OCI-LY3 (cell line): ENCODE measurements around the gene EIF1.

Experiments
- H2AFZ ChIP-seq: fragments of 200-600, 300-600 bp; shearing (Covaris generic); 2 replicates; pipeline ENCODE4 v1.6.0; 2014; ENCODE audit warnings: antibody characterized with exemption, low read depth, low read length
- H3K27ac ChIP-seq: fragments of 200-600, 300-600 bp; sonication (generic); 2 replicates; pipeline ENCODE4 v1.5.1; 2014; ENCODE audit warnings: mild to moderate bottlenecking, low read length, moderate library complexity, mixed read lengths
- H3K27me3 ChIP-seq: fragments of 200-600, 300-600 bp; sonication (generic); 2 replicates; pipeline ENCODE4 v1.6.1; 2014; ENCODE audit warnings: low read depth, low read length, mixed read lengths
- H3K36me3 ChIP-seq: fragments of 200-600, 300-600 bp; sonication (generic); replicated peaks from 2 replicates; pipeline ENCODE3; 2014; ENCODE audit warnings: low read depth, low read length, mixed read lengths
- H3K4me1 ChIP-seq: fragments of 300-600, 200-600 bp; sonication (generic); 2 replicates; pipeline ENCODE4 v1.6.1; 2014; ENCODE audit warnings: low read length, mixed read lengths
- H3K4me2 ChIP-seq: fragments of 200-600, 300-600 bp; sonication (generic); 2 replicates; pipeline ENCODE4 v1.6.1; 2014; ENCODE audit warnings: low read length, mixed read lengths
- H3K4me3 ChIP-seq: fragments of 300-600, 200-600 bp; sonication (generic); 2 replicates; pipeline ENCODE4 v1.5.1; 2014; ENCODE audit warnings: antibody characterized with exemption, mild to moderate bottlenecking, low read length, moderate library complexity
- H3K79me2 ChIP-seq: fragments of 300-600, 200-600 bp; shearing (Covaris generic); 2 replicates; pipeline ENCODE4 v1.6.1; 2014; ENCODE audit warnings: mild to moderate bottlenecking, low read length, mixed read lengths
- H3K9ac ChIP-seq: fragments of 300-600, 200-600 bp; shearing (Covaris generic); 2 replicates; pipeline ENCODE4 v1.6.0; 2014; ENCODE audit warnings: mild to moderate bottlenecking, low read length, moderate library complexity
- H3K9me3 ChIP-seq: fragments of 200-600, 300-600 bp; shearing (Covaris generic); 2 replicates; pipeline ENCODE4 v1.6.1; 2014; ENCODE audit warnings: low read length, mixed read lengths; ENCODE audit not compliant: insufficient read depth
- H4K20me1 ChIP-seq: fragments of 200-600, 300-600 bp; sonication (generic); 2 replicates; pipeline ENCODE4 v1.6.1; 2016; ENCODE audit warnings: low read length, mixed read lengths; ENCODE audit not compliant: insufficient read depth
- EZH2phosphoT487 ChIP-seq: fragments of 200-600 bp; shearing (Covaris generic); IDR thresholded peaks from 2 replicates; pipeline ENCODE4 v1.6.1; 2018; ENCODE audit warnings: antibody characterized with exemption, mixed run types, low read depth
- TF ChIP-seq, protein P1 (sequence below): fragments of 200-600, 300-600 bp; sonication (generic); IDR thresholded peaks from 2 replicates; pipeline ENCODE4 v1.5.1; 2014; ENCODE audit warnings: antibody characterized with exemption, low read length, low read depth

The EIF1 gene

DNA sequence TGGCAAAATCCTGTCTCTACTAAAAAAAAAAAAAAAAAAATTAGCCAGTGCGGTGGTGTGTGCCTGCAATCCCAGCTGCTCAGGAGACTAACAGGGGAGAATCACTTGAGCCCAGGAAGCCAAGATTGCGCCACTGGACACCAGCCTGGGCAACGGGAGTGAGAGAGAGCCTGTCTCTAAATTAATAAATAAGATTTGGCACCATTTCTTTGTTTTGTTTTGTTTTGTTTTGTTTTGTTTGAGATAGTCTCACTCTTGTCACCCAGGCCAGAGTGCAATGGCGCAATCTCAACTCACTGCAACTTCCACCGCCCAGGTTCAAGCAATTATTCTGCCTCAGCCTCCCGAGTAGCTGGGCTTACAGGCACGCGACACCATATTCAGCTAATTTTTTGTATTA lies 14.0 kb downstream of the EIF1 start:
- no peaks in the 10 kb centered on the region for H3K9me3 ChIP-seq
- H3K79me2 ChIP-seq: no peaks in the 10 kb centered on the region
- TF ChIP-seq, protein P1, sequence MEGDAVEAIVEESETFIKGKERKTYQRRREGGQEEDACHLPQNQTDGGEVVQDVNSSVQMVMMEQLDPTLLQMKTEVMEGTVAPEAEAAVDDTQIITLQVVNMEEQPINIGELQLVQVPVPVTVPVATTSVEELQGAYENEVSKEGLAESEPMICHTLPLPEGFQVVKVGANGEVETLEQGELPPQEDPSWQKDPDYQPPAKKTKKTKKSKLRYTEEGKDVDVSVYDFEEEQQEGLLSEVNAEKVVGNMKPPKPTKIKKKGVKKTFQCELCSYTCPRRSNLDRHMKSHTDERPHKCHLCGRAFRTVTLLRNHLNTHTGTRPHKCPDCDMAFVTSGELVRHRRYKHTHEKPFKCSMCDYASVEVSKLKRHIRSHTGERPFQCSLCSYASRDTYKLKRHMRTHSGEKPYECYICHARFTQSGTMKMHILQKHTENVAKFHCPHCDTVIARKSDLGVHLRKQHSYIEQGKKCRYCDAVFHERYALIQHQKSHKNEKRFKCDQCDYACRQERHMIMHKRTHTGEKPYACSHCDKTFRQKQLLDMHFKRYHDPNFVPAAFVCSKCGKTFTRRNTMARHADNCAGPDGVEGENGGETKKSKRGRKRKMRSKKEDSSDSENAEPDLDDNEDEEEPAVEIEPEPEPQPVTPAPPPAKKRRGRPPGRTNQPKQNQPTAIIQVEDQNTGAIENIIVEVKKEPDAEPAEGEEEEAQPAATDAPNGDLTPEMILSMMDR: no peak
- no peak for TF ChIP-seq EZH2phosphoT487
- no peaks in the 10 kb centered on the region for H3K4me1 ChIP-seq
- no peaks in the 10 kb centered on the region for H3K27me3 ChIP-seq
- H3K4me2 ChIP-seq: no peak overlapping the region
- H4K20me1 ChIP-seq: no peaks in the 10 kb centered on the region
- no peak overlapping the region for H3K27ac ChIP-seq
- no peak overlapping the region for H2AFZ ChIP-seq
- no peak overlapping the region for H3K4me3 ChIP-seq
- H3K36me3 ChIP-seq: no peaks in the 10 kb centered on the region
- no peak overlapping the region for H3K9ac ChIP-seq

DNA sequence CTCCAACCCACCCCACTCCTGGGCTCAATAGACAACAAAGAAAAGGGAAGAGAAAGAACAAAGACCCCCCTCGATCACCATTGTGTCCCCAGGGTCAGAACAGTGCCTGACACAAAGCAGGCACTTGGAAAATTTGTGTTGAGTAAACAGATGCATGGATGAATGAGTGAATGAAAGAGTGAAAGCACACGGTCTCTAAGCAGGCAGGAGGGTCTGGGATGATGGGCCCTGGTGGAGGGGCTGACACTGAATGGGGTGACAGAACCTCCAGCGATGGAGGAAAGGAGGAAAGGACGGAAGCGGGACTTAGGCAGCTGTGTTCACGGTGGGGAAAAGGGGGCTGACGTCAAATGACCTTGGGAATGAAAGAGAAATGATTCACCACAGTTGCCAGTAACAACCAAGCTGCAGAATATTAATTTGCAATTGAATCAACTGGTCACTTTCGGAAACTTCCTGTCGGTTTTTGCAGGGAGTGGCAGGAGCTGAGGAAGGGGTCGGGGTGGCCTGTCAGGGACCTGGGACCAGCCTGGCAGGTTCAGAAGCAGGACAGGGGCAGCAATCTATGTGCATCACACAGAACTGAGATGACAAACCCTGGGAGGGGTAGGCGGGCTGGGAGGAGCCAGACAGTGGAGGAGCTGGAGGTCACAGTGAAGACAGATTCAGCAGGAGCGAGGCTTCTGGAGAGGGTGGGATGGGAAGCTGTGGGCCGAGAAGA lies 16.7 kb downstream of the EIF1 start:
- no peak overlapping the region for H3K4me3 ChIP-seq
- no peaks in the 10 kb centered on the region; the same call in 1 of the 2 replicates for H3K27me3 ChIP-seq
- H2AFZ ChIP-seq: no peak overlapping the region
- no peaks in the 10 kb centered on the region for H3K9me3 ChIP-seq
- no peak overlapping the region for H3K9ac ChIP-seq
- H3K27ac ChIP-seq: no peak overlapping the region
- H3K36me3 ChIP-seq: no peaks in the 10 kb centered on the region
- no peaks in the 10 kb centered on the region for H4K20me1 ChIP-seq
- no peaks in the 10 kb centered on the region for H3K4me1 ChIP-seq
- H3K4me2 ChIP-seq: no peak overlapping the region
- TF ChIP-seq EZH2phosphoT487: no peak
- TF ChIP-seq, protein P1: no peak
- H3K79me2 ChIP-seq: no peaks in the 10 kb centered on the region

DNA sequence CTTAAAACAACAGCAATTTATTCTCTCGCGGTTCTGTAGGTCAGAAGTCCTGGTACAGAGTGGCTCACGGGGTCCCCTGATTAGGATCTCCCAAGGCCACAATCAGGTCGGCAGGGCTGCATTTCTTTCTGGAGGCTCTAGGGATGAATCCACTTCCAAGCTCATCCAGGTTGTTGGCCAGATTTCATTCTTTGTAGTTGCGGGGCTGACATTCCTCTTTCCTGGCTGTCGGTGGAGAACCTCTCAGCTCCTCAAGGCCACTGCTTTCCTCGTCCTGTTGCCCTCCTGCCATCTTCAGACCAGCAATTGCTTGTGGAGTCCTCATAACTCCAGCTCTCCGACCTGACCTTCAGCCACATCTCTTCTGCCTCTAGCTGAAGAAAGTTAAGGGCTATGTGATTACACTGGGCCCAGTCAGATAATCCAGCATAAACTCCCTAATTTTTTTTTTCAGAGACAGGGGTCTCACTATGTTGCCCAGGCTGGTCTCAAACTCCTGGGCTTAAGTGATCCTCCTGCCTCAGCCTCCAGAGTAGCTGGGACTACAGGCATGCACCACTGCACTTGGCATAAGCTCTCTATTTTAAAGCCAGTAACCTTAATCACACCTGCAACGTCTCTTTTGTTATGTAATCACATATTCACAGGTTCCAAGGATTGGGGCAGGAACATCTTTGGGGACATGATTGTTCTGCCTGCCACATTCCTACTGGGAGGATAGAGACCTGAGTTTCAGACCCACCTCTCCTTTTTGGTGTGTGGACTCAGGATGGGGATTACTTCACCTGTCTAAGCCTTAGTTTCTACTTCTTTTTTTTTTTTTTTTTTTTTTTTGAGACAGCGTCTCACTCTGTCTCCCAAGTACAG lies 19.4 kb downstream of the EIF1 start:
- TF ChIP-seq, protein P1: no peak
- no peak for TF ChIP-seq EZH2phosphoT487
- H2AFZ ChIP-seq: no peak overlapping the region
- H3K36me3 ChIP-seq: no peaks in the 10 kb centered on the region
- no peak overlapping the region for H3K4me3 ChIP-seq
- peaks cover 4% of the 10 kb centered on the region; the same call in 1 of the 2 replicates for H3K27me3 ChIP-seq
- no peaks in the 10 kb centered on the region for H3K79me2 ChIP-seq
- no peak overlapping the region for H3K4me2 ChIP-seq
- H3K4me1 ChIP-seq: no peaks in the 10 kb centered on the region
- no peak overlapping the region for H3K9ac ChIP-seq
- no peaks in the 10 kb centered on the region for H4K20me1 ChIP-seq
- no peak overlapping the region for H3K27ac ChIP-seq
- no peaks in the 10 kb centered on the region for H3K9me3 ChIP-seq

DNA sequence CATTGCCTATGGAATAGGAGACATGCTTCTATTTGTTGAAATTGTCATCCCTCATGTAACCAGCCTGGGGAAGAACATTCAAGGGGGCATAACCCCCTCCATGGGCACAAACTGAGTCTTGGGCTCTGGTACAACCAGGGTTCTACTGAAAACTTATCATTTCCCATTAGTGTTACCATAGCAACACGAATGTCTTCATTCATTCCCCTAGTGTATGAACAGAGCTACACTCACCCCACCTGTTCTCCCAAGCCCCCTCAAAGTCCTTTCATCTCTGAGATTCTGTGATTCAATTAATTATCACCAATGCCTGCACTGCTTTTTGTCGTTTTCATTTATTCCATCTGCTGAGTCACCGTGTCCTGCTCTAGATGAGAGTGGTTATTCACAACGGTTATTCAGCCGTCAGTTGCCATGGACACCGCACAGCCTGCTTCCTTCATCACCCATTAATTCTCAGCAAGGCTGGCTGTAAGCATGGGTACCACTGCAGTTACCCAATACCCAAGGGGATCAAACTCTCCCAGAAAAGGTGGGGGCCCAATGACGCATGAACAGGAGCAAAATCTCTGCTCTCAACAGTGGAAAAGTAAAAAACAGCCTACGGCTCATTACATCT lies 21.9 kb downstream of the EIF1 start:
- H3K4me2 ChIP-seq: no peak overlapping the region
- no peaks in the 10 kb centered on the region for H3K9me3 ChIP-seq
- H3K9ac ChIP-seq: no peak overlapping the region
- H4K20me1 ChIP-seq: no peaks in the 10 kb centered on the region
- H3K36me3 ChIP-seq: no peaks in the 10 kb centered on the region
- H3K79me2 ChIP-seq: no peaks in the 10 kb centered on the region
- no peak for TF ChIP-seq EZH2phosphoT487
- TF ChIP-seq, protein P1: no peak
- no peak overlapping the region for H3K4me3 ChIP-seq
- H3K27me3 ChIP-seq: peaks cover 4% of the 10 kb centered on the region; the same call in 1 of the 2 replicates
- no peaks in the 10 kb centered on the region for H3K4me1 ChIP-seq
- no peak overlapping the region for H2AFZ ChIP-seq
- no peak overlapping the region for H3K27ac ChIP-seq
